ENCODE results near the gene MYADM. TPM values are rescaled to one million over a fixed set of nuclear protein-coding genes. Genes with fewer than 3 reads are reported as not detected.
A peak's percentile ranks its signal among the peaks of the same experiment; 100 is the strongest.
"Not testable (repeated sequence)": the region's sequence is repeated elsewhere in the genome, so short reads cannot be mapped to it uniquely, and the experiment has no call there.

The MYADM gene
- total RNA-seq, 1 donor from 2014 or later = 96.3 TPM

DNA sequence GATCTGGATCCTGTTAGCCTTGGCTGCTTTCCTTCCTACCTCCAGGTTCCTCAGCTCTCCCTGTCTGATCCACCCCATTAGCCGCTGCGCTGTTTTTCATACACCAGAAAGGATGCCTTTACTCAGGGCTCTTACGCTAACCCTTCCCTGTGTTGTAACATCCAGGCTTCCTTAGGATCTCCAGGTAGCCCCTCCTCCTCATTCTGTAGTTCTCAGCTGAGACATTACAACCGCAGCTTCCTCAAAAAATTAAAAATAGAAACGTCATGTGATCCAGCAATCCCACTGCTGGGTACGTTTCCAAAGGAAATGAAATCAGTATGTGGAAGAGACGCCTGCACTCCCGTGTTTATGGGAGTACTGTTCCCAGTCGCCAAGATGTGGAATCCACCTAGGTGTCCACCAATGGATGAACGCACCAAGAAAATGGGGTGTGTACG lies 18.4 kb upstream of the MYADM start:
- H3K27me3 Mint-ChIP-seq (ENCODE audit: low read depth) = peaks cover 20% of the 10 kb centered on the region
- H3K4me3 Mint-ChIP-seq (ENCODE audit: low read depth) = no peak overlapping the region
- peaks cover 12% of the 10 kb centered on the region for H3K4me1 Mint-ChIP-seq (ENCODE audit: low read depth)
- no peak overlapping the region for H3K27ac Mint-ChIP-seq
- no peaks in the 10 kb centered on the region for H3K9me3 Mint-ChIP-seq
- H3K36me3 Mint-ChIP-seq (ENCODE audit: low read depth) = no peaks in the 10 kb centered on the region
- intact Hi-C loops (cut with micrococcal nuclease) = no loop called here
- DNase-seq (ENCODE audit: low spot score) = no peak

DNA sequence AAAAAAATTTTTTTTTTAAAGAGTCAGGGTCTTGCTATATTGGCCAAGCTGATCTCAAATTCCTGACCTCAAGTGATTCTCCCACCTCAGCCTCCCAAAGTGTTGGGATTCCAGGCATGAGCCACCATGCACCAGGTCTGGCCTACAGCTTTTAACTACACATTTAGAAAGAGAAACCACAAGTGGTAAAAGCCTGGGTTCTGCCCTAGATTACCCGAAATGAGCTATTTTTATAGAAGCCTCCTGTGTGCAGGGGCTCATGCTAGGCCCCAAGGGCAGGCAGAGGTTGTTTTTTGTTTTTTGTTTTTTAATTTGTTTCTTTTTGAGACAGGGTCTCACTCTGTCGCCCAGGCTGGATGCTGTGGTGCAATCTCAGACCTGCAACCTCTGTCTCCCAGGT lies 14.0 kb upstream of the MYADM start:
- DNase-seq (ENCODE audit: low spot score) = no peak
- H3K36me3 Mint-ChIP-seq (ENCODE audit: low read depth) = no peaks in the 10 kb centered on the region
- no peak overlapping the region for H3K27ac Mint-ChIP-seq
- intact Hi-C loops (cut with micrococcal nuclease) = loop anchor here (1.0 to 2.0 kb wide), 2 partner anchors 12 to 29 kb away; partner anchors contain the start of gene PRKCG
- no peaks in the 10 kb centered on the region for H3K9me3 Mint-ChIP-seq
- H3K4me1 Mint-ChIP-seq (ENCODE audit: low read depth) = peaks cover 15% of the 10 kb centered on the region
- H3K4me3 Mint-ChIP-seq (ENCODE audit: low read depth) = no peak overlapping the region
- H3K27me3 Mint-ChIP-seq (ENCODE audit: low read depth) = peaks cover 17% of the 10 kb centered on the region

DNA sequence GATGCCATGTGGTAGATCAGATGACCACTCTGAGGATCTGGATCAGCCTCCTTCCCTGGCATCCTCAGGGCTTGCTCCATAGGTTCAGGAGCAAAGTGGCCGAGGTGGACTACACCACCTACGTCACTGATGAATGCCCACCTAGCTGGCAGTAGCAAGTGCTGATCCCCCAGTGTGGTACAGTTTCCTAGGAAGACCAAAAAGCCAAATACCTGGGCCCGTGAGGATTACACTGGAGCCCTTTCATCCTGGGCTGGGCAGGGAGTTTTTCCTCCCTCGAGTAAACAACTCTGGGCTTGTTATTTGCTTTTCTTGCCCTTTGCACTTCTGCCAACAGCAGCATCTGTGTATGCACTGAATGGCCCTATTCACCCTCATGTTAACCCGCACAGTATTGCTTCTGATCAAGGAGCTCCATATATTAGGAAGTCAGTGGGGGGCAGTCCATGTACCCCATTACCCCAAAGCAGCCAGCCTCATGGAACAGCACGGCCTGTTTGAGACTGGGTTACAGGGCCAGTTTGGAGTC lies 3.3 kb upstream of the MYADM start:
- Mint-ChIP-seq H3K36me3 (ENCODE audit: low read depth) (no peaks in the 10 kb centered on the region), H3K4me1 (ENCODE audit: low read depth) (peaks cover 16% of the 10 kb centered on the region), H3K27me3 (ENCODE audit: low read depth) (no peaks in the 10 kb centered on the region), H3K4me3 (ENCODE audit: low read depth) (no peak overlapping the region), H3K9me3 (no peaks in the 10 kb centered on the region), H3K27ac (no peak overlapping the region)
- intact Hi-C loops (cut with micrococcal nuclease) = no loop called here
- DNase-seq (ENCODE audit: low spot score) = no peak

DNA sequence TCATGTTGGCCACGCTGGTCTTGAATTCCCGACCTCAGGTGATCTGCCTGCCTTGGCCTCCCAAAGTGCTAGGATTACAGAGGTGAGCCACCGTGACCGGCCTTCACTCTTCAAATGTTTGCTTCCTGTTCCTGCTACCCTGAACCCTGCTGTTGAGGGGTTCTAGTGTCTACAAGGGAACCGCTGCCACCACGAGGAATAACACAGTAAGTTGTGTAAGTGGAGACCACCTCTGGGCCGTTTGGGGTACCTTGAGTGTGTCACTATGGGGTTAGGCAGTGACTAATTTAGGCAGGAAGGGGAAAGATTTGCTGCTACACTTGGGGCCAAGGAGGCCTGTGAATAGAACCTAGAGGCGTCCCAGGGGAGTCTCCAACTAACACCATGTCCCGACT lies 2.2 kb upstream of the MYADM start:
- Mint-ChIP-seq H3K27me3 (ENCODE audit: low read depth) (no peaks in the 10 kb centered on the region), H3K4me1 (ENCODE audit: low read depth) (peaks cover 19% of the 10 kb centered on the region), H3K36me3 (ENCODE audit: low read depth) (peaks cover 3% of the 10 kb centered on the region), H3K27ac (peak overlapping the region; percentile 55), H3K4me3 (ENCODE audit: low read depth) (peak overlapping the region; percentile 83), H3K9me3 (no peaks in the 10 kb centered on the region)
- no peak for DNase-seq (ENCODE audit: low spot score)
- intact Hi-C loops (cut with micrococcal nuclease) = loop anchor here (1.0 to 5.0 kb wide), 6 partner anchors 11 to 1678 kb away; partner anchors contain the start of genes LENG9, NDUFA3, OSCAR and TSEN34

DNA sequence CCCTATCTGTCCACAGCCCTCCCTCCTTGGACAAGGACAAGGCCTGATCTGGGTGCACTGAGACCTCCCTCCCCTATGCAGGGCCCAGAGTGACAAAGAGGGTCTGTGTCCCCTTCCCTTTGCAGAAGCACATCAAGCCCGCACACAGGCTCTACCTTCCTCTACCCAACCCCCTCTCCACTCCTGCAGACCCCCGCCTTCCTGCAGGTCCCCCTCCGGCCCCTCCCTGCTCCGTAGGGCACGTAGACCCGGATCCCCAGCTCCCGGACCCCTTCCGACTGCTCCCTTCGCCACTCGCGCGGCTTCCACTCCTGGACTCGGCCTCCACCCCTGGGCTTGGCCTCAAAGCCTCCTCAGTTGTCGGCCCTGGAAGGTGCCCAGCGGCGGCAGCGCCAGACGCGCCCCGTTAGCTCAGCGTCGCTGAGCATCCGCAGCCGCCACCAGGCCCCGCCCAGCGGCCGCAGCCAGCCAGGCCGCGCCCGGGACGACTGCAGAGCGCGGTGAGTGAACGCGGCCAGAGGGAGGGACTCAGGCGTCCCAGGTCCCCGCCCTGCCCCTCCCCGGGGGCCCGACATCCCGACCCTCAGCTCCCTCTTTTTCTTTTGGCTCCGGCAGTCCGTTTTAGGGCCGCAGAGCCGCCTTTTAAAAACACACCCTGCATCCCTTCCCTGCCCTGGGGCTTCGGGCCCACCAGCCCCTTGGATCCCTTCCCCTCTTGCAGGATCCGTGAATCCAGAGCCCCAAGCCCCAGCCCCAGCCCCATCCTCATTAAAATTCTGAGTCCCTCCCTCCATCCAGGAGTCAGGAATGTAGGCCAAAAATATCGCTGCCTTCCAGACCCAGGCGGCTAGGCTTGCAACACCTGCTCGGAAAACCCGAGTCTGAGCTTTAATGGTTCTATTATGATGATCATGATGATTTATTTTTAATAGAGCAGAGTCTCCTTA lies 1.5 kb upstream of the MYADM start:
- Mint-ChIP-seq H3K4me1 (ENCODE audit: low read depth) (peaks cover 23% of the 10 kb centered on the region), H3K9me3 (no peaks in the 10 kb centered on the region), H3K27ac (peak overlapping the region; percentile 98), H3K4me3 (ENCODE audit: low read depth) (peak overlapping the region; percentile 98), H3K36me3 (ENCODE audit: low read depth) (peaks cover 7% of the 10 kb centered on the region), H3K27me3 (ENCODE audit: low read depth) (no peaks in the 10 kb centered on the region)
- peak; percentile 75 for DNase-seq (ENCODE audit: low spot score)
- intact Hi-C loops (cut with micrococcal nuclease) = loop anchor here (1.0 to 5.0 kb wide), 6 partner anchors 12 to 1679 kb away; partner anchors contain the start of genes LENG9, NDUFA3, OSCAR and TSEN34

DNA sequence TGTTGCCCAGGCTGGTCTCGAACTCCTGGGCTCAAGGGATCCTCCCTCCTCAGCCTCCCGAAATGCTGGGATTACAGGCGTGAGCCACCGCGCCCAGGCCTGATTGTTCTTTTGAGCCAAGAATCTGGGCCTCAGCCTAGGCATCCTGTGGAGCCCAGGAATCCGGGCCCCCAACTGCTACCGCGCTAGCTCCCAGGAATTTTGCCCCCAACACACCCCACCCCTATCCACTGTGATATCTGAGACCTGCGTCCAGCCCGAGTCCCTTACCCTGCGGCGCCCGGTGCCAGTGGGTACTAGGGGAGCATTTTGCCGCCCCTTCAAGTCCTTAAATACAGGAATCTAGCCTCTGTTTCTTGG lies 838 bp upstream of the MYADM start:
- Mint-ChIP-seq H3K9me3 (no peaks in the 10 kb centered on the region), H3K27ac (peak overlapping the region; percentile 98), H3K36me3 (ENCODE audit: low read depth) (peaks cover 13% of the 10 kb centered on the region), H3K27me3 (ENCODE audit: low read depth) (no peaks in the 10 kb centered on the region), H3K4me3 (ENCODE audit: low read depth) (peak overlapping the region; percentile 98), H3K4me1 (ENCODE audit: low read depth) (peaks cover 28% of the 10 kb centered on the region)
- DNase-seq (ENCODE audit: low spot score) = no peak
- intact Hi-C loops (cut with micrococcal nuclease) = loop anchor here (5.0 kb wide), 5 partner anchors 235 to 1680 kb away; partner anchors contain the start of genes LENG9, NDUFA3, OSCAR and TSEN34

DNA sequence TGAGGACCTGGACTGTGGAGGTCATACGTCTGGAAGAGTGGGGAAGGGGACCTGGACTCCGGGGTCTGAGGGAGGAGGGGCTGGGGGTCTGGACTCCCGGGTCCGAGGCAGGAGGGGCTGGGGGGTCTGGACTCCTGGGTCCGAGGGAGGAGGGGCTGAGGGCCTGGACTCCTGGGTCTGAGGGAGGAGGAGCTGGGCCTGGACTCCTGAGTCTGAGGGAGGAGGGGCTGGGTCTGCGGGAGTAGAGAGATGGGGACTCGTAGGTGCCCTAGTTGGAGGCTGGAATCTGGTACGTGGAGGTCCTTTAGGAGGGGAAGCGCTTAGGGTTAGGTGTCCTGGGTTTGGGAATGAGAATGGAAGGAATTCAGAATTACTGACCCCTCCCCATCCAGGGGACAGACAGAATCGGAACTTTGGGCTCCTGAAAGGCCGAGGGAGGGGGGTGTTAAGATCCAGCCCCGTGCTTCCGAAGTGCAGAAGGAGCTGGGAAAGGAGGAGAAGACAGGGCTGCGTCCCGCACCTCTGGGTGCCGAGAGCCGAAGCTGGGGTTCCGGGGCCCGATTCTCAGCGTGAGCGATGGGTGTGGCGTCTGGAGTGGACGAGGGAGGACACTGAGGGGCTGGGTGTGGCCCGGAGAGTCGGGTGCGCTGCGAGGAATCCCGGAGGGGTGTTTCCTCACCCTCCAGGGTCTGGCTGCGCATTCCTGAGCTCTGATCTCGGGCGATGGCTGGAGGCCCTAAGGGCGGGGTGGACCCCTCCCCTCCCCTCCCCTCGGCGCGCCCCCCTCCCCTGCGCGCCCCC lies 608 bp downstream of the MYADM start:
- Mint-ChIP-seq H3K9me3 (no peaks in the 10 kb centered on the region), H3K4me1 (ENCODE audit: low read depth) (peaks cover 33% of the 10 kb centered on the region), H3K4me3 (ENCODE audit: low read depth) (peak overlapping the region; percentile 98), H3K27ac (peak overlapping the region; percentile 91), H3K36me3 (ENCODE audit: low read depth) (peaks cover 18% of the 10 kb centered on the region), H3K27me3 (ENCODE audit: low read depth) (no peaks in the 10 kb centered on the region)
- intact Hi-C loops (cut with micrococcal nuclease) = loop anchor here (5.0 kb wide), 5 partner anchors 234 to 1681 kb away; partner anchors contain the start of genes LENG9, NDUFA3, OSCAR and TSEN34
- DNase-seq (ENCODE audit: low spot score) = peak; percentile 49

DNA sequence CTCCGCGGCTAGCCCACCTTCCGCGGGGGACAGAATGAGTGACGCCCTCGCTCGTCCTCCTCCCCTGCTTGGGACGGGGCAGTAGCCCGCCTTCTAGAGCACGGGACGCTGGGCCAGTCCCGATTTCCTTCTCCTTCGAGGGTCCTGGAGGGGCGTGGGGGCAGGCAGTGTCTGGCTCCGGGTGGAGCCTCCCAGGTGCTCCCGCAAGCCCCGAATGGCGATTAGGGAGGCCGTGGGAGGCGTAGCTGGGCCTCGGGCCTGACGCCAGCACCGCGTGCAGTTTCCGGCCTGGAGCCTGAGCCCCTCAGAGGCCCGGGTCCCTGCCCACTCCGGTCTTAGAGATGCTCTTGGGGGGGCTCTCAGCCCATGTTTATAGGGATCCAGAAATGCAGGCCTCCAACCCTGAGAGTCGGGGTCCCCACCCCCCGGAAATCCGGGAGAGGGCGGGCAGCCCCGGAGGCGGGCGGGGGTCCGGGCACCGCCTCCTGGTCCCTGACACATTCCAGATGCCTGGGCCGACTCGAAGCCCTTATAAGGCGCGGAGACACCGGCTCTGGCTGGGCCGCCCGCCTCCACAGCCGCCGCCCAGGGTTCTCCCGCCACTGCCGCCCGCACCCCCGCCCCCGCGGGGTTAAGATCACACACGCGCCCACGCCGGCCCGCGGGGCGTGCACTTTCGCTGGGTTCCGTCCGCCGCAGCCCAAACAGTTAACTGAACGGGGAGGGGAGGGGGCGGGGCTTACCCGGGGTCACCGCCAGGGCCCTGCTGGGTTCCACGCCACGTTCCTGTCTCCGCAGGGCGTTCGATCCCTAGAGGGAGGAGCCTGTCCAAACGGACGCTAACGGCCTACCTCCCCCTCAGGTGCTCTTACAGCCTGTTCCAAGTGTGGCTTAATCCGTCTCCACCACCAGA lies 1.5 kb downstream of the MYADM start:
- intact Hi-C loops (cut with micrococcal nuclease) = loop anchor here (1.0 to 5.0 kb wide), 6 partner anchors 10 to 1682 kb away; partner anchors contain the start of genes LENG9, NDUFA3, OSCAR and TSEN34
- peak overlapping the region; percentile 87 for H3K27ac Mint-ChIP-seq
- H3K4me1 Mint-ChIP-seq (ENCODE audit: low read depth) = peaks cover 42% of the 10 kb centered on the region
- H3K36me3 Mint-ChIP-seq (ENCODE audit: low read depth) = peaks cover 26% of the 10 kb centered on the region
- H3K4me3 Mint-ChIP-seq (ENCODE audit: low read depth) = peak overlapping the region; percentile 98
- no peaks in the 10 kb centered on the region for H3K27me3 Mint-ChIP-seq (ENCODE audit: low read depth)
- peak; percentile 93 for DNase-seq (ENCODE audit: low spot score)
- no peaks in the 10 kb centered on the region for H3K9me3 Mint-ChIP-seq

DNA sequence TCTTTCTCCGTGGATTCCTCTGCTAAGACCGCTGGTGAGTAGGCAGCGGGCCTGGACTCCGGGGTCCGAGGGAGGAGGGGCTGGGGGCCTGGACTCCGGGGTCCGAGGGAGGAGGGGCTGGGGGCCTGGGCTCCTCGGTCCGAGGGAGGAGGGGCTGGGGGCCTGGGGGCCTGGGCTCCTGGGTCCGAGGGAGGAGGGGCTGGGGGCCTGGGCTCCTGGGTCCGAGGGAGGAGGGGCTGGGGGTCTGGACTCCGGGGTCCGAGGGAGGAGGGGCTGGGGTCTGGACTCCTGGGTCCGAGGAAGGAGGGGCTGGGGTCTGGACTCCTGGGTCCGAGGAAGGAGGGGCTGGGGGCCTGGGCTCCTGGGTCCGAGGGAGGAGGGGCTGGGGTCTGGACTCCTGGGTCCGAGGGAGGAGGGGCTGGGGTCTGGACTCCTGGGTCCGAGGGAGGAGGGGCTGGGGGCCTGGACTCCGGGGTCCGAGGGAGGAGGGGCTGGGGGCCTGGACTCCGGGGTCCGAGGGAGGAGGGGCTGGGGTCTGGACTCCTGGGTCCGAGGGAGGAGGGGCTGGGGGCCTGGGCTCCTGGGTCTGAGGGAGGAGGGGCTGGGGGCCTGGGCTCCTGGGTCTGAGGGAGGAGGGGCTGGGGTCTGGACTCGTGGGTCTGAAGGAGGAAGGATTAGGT lies 2.3 kb downstream of the MYADM start:
- not testable (repeated sequence) for DNase-seq (ENCODE audit: low spot score); H3K9me3 Mint-ChIP-seq; H3K27me3 Mint-ChIP-seq (ENCODE audit: low read depth)
- intact Hi-C loops (cut with micrococcal nuclease) = loop anchor here (1.0 to 5.0 kb wide), 6 partner anchors 9 to 1683 kb away; partner anchors contain the start of genes LENG9, NDUFA3, OSCAR and TSEN34
- Mint-ChIP-seq H3K4me1 (ENCODE audit: low read depth) (peaks cover 50% of the 10 kb centered on the region), H3K4me3 (ENCODE audit: low read depth) (peak overlapping the region; percentile 98), H3K27ac (peak overlapping the region; percentile 87), H3K36me3 (ENCODE audit: low read depth) (peaks cover 34% of the 10 kb centered on the region)

DNA sequence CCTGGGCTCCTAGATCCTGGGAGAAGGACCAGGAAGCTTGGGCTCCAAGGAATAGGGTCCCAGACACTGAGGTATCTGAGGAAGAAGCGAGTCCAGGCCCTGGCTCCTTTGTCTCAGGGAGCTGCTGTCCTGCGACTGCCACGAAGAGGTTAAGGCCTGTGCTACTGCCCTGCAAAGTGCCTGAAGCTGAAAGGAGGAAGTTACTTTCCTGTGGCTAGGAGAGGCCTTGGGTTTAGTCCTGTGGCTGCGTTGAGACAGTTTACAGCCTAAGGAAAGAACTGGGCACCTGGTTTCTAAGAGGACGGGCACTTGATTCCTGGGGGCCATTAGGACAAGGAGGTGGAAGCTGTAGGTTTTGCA lies 2.8 kb downstream of the MYADM start:
- H3K9me3 Mint-ChIP-seq = no peaks in the 10 kb centered on the region
- peaks cover 51% of the 10 kb centered on the region for H3K4me1 Mint-ChIP-seq (ENCODE audit: low read depth)
- intact Hi-C loops (cut with micrococcal nuclease) = no loop called here
- peak overlapping the region; percentile 78 for H3K4me3 Mint-ChIP-seq (ENCODE audit: low read depth)
- H3K27me3 Mint-ChIP-seq (ENCODE audit: low read depth) = no peaks in the 10 kb centered on the region
- DNase-seq (ENCODE audit: low spot score) = no peak
- H3K36me3 Mint-ChIP-seq (ENCODE audit: low read depth) = peaks cover 35% of the 10 kb centered on the region
- H3K27ac Mint-ChIP-seq = peak overlapping the region; percentile 65

DNA sequence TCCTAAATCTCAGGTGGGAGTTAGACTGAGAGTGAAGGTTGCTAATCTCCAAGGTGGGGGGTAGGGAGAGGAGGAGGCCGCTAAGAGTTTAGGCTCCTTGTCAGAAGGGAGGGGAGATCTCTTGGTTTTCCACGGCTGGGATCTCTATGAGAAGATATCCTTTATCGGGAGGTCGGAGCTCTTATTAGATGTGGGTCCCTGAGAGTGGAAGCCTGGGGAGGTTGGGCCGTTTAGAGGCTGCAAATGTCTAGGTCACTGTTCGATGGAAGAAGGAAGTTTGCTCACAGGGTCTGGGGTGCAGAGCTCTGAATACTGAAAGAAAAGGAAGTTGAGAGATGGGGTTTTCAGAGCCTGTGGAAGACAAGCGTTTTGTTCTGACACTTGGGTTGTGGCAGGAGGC lies 3.8 kb downstream of the MYADM start:
- peaks cover 49% of the 10 kb centered on the region for H3K4me1 Mint-ChIP-seq (ENCODE audit: low read depth)
- no peak for DNase-seq (ENCODE audit: low spot score)
- H3K27ac Mint-ChIP-seq = peak overlapping the region; percentile 64
- no peaks in the 10 kb centered on the region for H3K27me3 Mint-ChIP-seq (ENCODE audit: low read depth)
- H3K4me3 Mint-ChIP-seq (ENCODE audit: low read depth) = peak overlapping the region; percentile 78
- H3K9me3 Mint-ChIP-seq = no peaks in the 10 kb centered on the region
- peaks cover 43% of the 10 kb centered on the region for H3K36me3 Mint-ChIP-seq (ENCODE audit: low read depth)
- intact Hi-C loops (cut with micrococcal nuclease) = no loop called here
